A673 (cell line): Measurements from ENCODE around the gene P2RY4.

Source experiments
- EZH2 ChIP-seq: fragments of 200-600 bp; sonication (generic); IDR thresholded peaks from 2 replicates; pipeline ENCODE4 v1.6.1; 2017; ENCODE audit warnings: borderline replicate concordance, low read depth, mild to moderate bottlenecking, mixed read lengths, antibody characterized with exemption, low read length; ENCODE audit not compliant: poor library complexity, severe bottlenecking
- TF ChIP-seq, protein P1 (sequence below): fragments of 300-800, 200-600 bp; sonication (generic); conservative IDR thresholded peaks from 2 replicates; pipeline ENCODE4 v1.5.1; 2017; ENCODE audit warnings: low read depth, mild to moderate bottlenecking, antibody characterized with exemption, low read length, moderate library complexity, mixed read lengths

DNA sequence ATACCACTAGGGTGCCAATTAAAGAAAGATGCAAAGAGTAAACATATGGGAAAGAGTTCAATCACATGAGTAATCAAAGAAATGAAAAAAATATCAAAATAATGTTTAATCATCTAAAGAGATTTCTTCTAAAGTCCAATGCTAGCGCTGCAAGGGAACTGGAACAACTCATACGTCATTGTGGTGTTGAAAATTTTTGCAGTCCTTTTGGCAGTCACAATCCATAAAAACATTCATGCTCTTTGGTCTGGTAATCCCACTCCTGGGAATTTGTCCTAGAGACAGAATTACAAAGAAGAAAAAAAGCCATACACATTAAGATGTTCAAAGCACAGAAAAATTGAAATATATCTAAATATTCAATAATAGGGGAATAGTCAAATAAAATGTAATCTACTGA, 4.6 kb downstream of the P2RY4 start:
- TF ChIP-seq, protein P1, sequence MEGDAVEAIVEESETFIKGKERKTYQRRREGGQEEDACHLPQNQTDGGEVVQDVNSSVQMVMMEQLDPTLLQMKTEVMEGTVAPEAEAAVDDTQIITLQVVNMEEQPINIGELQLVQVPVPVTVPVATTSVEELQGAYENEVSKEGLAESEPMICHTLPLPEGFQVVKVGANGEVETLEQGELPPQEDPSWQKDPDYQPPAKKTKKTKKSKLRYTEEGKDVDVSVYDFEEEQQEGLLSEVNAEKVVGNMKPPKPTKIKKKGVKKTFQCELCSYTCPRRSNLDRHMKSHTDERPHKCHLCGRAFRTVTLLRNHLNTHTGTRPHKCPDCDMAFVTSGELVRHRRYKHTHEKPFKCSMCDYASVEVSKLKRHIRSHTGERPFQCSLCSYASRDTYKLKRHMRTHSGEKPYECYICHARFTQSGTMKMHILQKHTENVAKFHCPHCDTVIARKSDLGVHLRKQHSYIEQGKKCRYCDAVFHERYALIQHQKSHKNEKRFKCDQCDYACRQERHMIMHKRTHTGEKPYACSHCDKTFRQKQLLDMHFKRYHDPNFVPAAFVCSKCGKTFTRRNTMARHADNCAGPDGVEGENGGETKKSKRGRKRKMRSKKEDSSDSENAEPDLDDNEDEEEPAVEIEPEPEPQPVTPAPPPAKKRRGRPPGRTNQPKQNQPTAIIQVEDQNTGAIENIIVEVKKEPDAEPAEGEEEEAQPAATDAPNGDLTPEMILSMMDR: no peak
- TF ChIP-seq EZH2: no peak
